Neutrophil (primary cell): ENCODE results near the gene FCHSD2.

Source experiments
- H3K27ac ChIP-seq: fragments of 200-600 bp; sonication (generic); 2 replicates; pipeline ENCODE4 v1.5.1; 2016; ENCODE audit warnings: mild to moderate bottlenecking, moderate library complexity
- H3K27me3 ChIP-seq: fragments of 200-600 bp; sonication (generic); 2 replicates; pipeline ENCODE4 v1.6.0; 2016; ENCODE audit warnings: mild to moderate bottlenecking
- H3K36me3 ChIP-seq: fragments of 200-600 bp; sonication (generic); 2 replicates; pipeline ENCODE4 v1.5.1; 2017
- H3K4me1 ChIP-seq, 2 experiments: fragments of 200-600 bp in 1 of 2; sonication (generic) in 1 of 2; 1 replicate in 1 of 2; 2 replicates in 1 of 2; pipeline versions ENCODE4 v1.5.1 to v1.6.1; 2013 to 2016; ENCODE audit warnings: low read depth in 1 of 2, low read length in 1 of 2, mild to moderate bottlenecking in 1 of 2, moderate library complexity in 1 of 2; ENCODE audit not compliant: control insufficient read depth in 1 of 2, insufficient read depth in 1 of 2
- H3K4me3 ChIP-seq, 2 experiments: fragments of 200-600 bp in 1 of 2; sonication (generic) in 1 of 2; 1 replicate in 1 of 2; 2 replicates in 1 of 2; pipeline ENCODE4 v1.5.1; 2013 to 2016; ENCODE audit warnings: low read depth in 1 of 2, low read length in 1 of 2, mild to moderate bottlenecking in 1 of 2, moderate library complexity in 1 of 2
- H3K9me3 ChIP-seq: fragments of 200-600 bp; sonication (generic); 2 replicates; pipeline ENCODE4 v1.5.1; 2016
- TF ChIP-seq, protein P1 (sequence below): fragments of 200-600 bp; sonication (generic); IDR thresholded peaks from 2 replicates; pipeline ENCODE4 v1.5.1; 2016; ENCODE audit warnings: antibody characterized with exemption

FCHSD2 gene

DNA sequence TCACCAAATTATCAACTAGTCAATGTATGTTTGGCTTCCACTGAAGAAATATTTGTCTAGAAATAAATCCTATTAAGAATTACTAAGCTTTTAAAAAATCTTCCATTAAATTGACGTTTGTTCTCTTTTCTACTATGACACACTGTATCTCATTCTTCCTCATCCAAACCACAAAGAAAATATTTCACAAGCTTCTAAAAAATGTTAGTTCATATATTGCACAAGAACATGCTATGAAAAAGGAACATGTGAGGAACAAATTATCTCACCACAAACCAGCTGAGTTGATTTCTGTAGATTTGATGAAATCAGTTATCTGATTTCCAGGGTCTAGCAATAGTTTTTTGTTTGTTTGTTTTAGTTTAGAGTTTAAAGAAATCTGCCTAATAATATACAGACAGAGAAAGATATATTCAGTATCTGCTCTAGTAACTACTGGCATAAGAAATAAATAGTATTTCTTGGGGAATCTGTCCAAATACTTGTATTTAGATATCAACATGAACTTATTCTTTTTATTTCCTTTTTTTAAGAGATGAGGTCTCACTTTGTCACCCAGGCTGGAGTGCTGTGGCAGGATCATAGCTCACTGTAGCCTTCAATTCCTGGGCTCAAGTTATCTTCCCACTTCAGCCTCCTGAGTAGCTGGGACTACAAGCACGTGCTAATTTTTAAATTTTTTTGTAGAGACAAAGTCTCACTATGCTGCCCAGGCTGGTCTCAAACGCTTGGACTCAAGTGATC, 166.2 kb downstream of the FCHSD2 start:
- H3K27ac ChIP-seq: peak overlapping the region; percentile 96
- peaks cover 71 to 95% of the 10 kb centered on the region in 2 experiments for H3K4me1 ChIP-seq
- no peaks in the 10 kb centered on the region for H3K36me3 ChIP-seq
- H3K27me3 ChIP-seq: no peaks in the 10 kb centered on the region
- no peaks in the 10 kb centered on the region for H3K9me3 ChIP-seq
- H3K4me3 ChIP-seq: peak overlapping the region; percentile 25 to 37
- TF ChIP-seq, protein P1, sequence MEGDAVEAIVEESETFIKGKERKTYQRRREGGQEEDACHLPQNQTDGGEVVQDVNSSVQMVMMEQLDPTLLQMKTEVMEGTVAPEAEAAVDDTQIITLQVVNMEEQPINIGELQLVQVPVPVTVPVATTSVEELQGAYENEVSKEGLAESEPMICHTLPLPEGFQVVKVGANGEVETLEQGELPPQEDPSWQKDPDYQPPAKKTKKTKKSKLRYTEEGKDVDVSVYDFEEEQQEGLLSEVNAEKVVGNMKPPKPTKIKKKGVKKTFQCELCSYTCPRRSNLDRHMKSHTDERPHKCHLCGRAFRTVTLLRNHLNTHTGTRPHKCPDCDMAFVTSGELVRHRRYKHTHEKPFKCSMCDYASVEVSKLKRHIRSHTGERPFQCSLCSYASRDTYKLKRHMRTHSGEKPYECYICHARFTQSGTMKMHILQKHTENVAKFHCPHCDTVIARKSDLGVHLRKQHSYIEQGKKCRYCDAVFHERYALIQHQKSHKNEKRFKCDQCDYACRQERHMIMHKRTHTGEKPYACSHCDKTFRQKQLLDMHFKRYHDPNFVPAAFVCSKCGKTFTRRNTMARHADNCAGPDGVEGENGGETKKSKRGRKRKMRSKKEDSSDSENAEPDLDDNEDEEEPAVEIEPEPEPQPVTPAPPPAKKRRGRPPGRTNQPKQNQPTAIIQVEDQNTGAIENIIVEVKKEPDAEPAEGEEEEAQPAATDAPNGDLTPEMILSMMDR: no peak

DNA sequence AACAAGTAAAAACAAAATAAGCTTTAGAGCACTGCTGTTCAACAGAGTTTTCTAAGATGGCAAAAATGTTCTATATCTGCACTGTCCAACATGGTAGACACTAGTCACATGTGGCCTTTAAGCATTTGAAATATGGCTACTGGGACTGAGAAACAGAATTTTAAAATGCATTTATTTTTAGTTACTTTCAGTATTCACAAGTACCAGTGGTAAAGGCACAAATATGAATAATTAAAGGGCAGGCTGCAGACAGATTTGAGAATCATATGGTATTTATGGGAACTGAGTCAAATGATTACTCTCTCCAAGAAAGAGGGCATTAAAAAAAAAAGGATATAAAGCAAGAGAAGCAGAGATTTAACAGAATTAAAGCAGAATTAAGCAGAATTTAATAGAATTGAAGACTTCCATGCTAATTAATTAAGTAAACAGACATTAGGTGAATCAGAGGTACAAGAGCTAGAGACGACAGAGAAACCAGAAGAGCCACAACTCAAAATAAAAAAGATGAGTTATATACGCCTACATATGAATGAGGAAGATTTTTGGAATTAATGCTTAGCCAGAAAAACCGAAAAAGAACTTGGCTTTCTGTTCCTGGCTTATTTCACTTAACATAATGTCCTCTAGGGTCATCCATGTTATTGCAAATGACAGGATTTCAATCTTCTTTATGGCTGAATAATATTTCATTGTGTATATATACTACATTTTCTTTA, 167.5 kb downstream of the FCHSD2 start:
- peaks cover 62 to 83% of the 10 kb centered on the region in 2 experiments for H3K4me1 ChIP-seq

DNA sequence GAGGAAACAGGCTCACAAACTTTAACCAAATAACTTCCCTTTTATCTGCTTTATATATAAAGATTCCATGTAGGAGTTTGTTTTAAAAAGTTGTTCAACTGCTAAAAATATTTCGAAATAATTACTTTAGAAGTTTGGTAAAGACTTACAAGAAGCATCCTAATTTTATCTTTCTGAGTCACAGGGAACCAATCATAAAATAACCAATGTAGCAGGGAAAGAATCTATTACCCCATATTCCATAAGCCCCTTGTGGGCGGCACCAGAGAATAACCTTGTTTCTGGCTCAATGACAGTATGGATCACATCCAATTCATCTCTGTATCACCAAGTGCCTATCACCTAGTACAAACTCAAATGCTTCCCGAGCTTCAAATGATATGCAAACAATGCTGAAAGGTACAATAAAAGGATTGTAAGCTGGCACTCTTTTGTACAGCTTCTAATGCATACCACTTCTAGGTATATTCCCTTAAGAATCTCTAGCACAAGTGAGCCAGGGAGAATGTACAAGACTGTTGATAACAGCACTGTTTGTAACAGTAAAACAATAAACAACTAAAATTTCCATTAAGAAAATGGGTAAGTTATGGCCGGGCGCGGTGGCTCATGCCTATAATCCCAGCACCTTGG, 169.5 kb downstream of the FCHSD2 start:
- H3K4me3 ChIP-seq: no peak overlapping the region

More for the DNA sequence above, 167.5 kb downstream of the FCHSD2 start:
- peak overlapping the region; percentile 96 for H3K27ac ChIP-seq
- H3K9me3 ChIP-seq: no peaks in the 10 kb centered on the region
- H3K4me3 ChIP-seq: peak overlapping the region in 1 of 2 experiments; percentile 37
- TF ChIP-seq, protein P1: no peak
- H3K27me3 ChIP-seq: no peaks in the 10 kb centered on the region
- no peaks in the 10 kb centered on the region for H3K36me3 ChIP-seq

DNA sequence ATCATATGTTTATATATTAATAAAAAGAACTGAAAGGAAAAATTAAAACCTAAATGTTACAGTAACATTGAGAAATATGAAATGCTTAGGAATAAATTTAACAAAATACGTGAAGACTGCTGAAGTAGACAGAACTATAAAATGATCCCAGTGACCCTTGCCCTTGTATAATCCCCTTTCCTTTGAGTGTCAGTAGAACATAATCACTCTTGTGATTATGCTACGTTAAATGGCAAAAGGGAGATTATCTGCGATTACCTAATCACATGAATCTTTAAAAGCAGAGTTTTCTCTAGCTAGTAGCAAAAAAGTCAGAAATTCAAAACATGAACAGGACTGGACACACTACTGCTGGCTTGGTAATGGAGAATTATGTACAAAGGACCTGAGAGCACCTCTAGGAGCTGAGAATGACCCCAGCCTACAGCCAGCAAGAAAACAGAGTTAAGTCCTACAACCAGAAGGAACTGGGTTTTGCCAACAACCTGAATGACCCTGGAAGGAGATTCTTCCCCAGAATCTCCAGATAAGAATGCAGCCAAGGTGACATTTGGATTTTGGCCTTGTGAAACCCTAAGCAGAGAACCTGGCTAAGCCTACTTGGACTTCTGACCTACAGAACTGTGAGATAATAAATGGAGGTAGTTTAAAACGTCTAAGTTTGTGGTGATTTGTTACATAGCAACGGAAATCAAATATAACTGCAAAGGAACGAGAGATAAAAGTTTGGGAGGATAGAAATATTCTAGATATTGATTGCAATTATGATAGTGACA, 170.7 kb downstream of the FCHSD2 start:
- H3K4me3 ChIP-seq: no peak overlapping the region
- no peaks in the 10 kb centered on the region for H3K9me3 ChIP-seq
- H3K27me3 ChIP-seq: no peaks in the 10 kb centered on the region
- no peaks in the 10 kb centered on the region for H3K36me3 ChIP-seq
- TF ChIP-seq, protein P1: no peak
- peaks cover 34 to 50% of the 10 kb centered on the region in 2 experiments for H3K4me1 ChIP-seq
- H3K27ac ChIP-seq: peak overlapping the region; percentile 58

More for the DNA sequence above, 169.5 kb downstream of the FCHSD2 start:
- peaks cover 46 to 63% of the 10 kb centered on the region in 2 experiments for H3K4me1 ChIP-seq
- H3K9me3 ChIP-seq: no peaks in the 10 kb centered on the region
- TF ChIP-seq, protein P1: no peak
- no peaks in the 10 kb centered on the region for H3K36me3 ChIP-seq
- H3K27me3 ChIP-seq: no peaks in the 10 kb centered on the region
- H3K27ac ChIP-seq: peak overlapping the region; percentile 67

DNA sequence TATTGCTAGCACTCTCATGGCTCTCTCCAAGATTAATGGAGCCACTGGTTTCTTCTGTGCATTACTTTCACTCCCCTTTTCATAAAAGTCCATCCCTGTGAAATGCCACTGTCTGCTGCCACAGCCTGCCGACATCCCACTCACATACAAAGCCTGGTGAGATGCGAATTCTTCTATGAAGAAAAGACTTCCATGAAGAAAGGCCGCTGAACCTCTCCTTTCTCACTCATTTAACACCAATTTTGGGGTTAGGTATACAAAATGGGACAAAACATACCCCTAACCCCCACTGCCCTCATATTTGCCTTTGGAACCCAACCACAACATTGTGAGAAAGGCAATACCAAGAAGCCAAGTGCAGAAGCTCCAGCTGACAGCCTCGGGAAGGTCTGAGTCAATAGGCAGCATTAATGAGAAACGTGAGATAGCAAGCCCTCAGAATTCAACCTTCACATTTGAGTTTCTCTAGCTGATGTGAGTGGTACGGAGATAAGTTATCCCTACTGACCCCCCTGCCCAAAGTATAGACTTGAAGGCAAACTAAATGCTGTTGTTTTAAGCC, 171.5 kb downstream of the FCHSD2 start:
- Histone ChIP-seq H3K4me1 (peaks cover 28 to 44% of the 10 kb centered on the region in 2 experiments), H3K27me3 (no peaks in the 10 kb centered on the region), H3K36me3 (no peaks in the 10 kb centered on the region), H3K9me3 (no peaks in the 10 kb centered on the region), H3K4me3 (no peak overlapping the region), H3K27ac (peak overlapping the region; percentile 35)
- TF ChIP-seq, protein P1: no peak
